ENCODE results near the gene PLCB4. TPM values are rescaled to one million over a fixed set of nuclear protein-coding genes. Genes with fewer than 3 reads are reported as not detected.

Gene PLCB4
- total and polyA plus RNA-seq, 8 donors = 0.56 to 9.3 (median 2.3) TPM

GRCh38 chr20:9177278-9177677, 108.4 kb downstream of the PLCB4 start:
- ATAC-seq = no peak
- TF ChIP-seq CTCF (IDR thresholded peaks at IDR 0.05) = no peak

GRCh38 chr20:9179193-9179802, 110.4 kb downstream of the PLCB4 start:
- TF ChIP-seq CTCF (IDR thresholded peaks at IDR 0.05) = no peak
- Histone ChIP-seq H3K36me3 (no peaks in the 10 kb centered on the region), H3K27ac (no peak overlapping the region), H3K9me3 (no peaks in the 10 kb centered on the region), H3K4me1 (no peaks in the 10 kb centered on the region), H3K27me3 (no peaks in the 10 kb centered on the region), H3K4me3 (no peak overlapping the region)
- whole genome bisulfite sequencing, 2 donors = 54 to 55% methylated on average over 1 of the region's 1 CpG
- FAIRE-seq (no peak), ATAC-seq (no peak), DNase-seq (no peak)
- intact Hi-C loops (cut with DNase I) = no loop called here

More at GRCh38 chr20:9177278-9177677, 108.4 kb downstream of the PLCB4 start:
- Histone ChIP-seq H3K27me3 (no peaks in the 10 kb centered on the region), H3K27ac (no peak overlapping the region), H3K36me3 (no peaks in the 10 kb centered on the region), H3K9me3 (no peaks in the 10 kb centered on the region), H3K4me3 (no peak overlapping the region), H3K4me1 (no peaks in the 10 kb centered on the region)
- intact Hi-C loops (cut with DNase I) = no loop called here
- no peak for DNase-seq
- WGBS, 2 donors = 78 to 80% methylated on average over 4 of the region's 4 CpGs
- no peak for FAIRE-seq

- intact Hi-C loops (cut with DNase I) = no loop called here
- Histone ChIP-seq H3K4me3 (no peak overlapping the region), H3K27me3 (no peaks in the 10 kb centered on the region), H3K9me3 (no peaks in the 10 kb centered on the region), H3K27ac (no peak overlapping the region), H3K36me3 (no peaks in the 10 kb centered on the region), H3K4me1 (no peaks in the 10 kb centered on the region)
- no peak for FAIRE-seq
- DNase-seq = no peak
- TF ChIP-seq CTCF (IDR thresholded peaks at IDR 0.05) = no peak
- no peak for ATAC-seq
Measured at GRCh38 chr20:9179867-9180266, 111.0 kb downstream of the PLCB4 start.

DNA sequence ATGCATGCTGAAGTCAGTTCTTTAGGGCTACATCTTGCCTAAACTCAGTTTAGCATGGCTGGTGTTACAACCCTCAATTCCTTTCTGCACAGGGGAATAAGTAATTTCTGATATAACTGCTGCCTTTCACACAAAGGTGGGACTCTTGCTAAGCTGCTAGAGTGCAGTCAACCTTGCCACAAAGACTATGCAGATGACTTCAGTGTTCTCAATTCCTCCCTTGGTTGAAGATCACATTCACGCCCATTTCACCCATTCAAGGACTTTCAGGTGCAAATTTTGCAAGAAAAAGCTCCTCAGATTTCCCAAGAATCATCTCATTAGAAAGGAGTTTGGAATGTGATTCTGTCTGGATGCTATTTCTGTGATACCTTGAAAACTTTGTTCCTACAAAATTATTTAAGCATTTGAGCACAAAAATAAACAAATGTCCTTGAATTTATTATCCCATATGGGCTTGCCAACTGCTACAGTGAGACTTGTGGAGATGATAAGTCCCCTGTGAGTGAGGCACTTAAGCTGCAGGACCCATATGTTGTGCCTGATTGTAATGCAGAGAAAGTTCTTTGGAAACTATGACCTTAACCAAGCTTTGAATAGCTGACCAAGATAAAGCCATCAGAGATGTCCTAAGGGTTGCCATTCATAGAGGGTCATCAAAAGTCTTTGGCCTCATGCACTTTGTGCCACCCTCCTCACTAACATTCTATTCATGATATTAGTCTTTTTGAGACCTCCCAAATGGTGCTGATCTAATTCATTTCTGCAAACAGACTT, 111.8 kb downstream of the PLCB4 start:
- FAIRE-seq (no peak), ATAC-seq (no peak), DNase-seq (no peak)
- no peak for TF ChIP-seq CTCF (IDR thresholded peaks at IDR 0.05)
- H3K27ac ChIP-seq = no peak overlapping the region
- no peaks in the 10 kb centered on the region for H3K4me1 ChIP-seq
- no peaks in the 10 kb centered on the region for H3K9me3 ChIP-seq
- WGBS, 2 donors = 73 to 83% methylated on average over 1 of the region's 1 CpG
- intact Hi-C loops (cut with DNase I) = no loop called here
- H3K4me3 ChIP-seq = no peak overlapping the region
- H3K36me3 ChIP-seq = no peaks in the 10 kb centered on the region
- H3K27me3 ChIP-seq = no peaks in the 10 kb centered on the region

- no peak overlapping the region for H3K27ac ChIP-seq
- 88 to 91% methylated on average over 6 of the region's 6 CpGs for WGBS, 2 donors
- DNase-seq (no peak), FAIRE-seq (no peak), ATAC-seq (no peak)
- H3K4me1 ChIP-seq = no peaks in the 10 kb centered on the region
- no peaks in the 10 kb centered on the region for H3K27me3 ChIP-seq
- H3K4me3 ChIP-seq = no peak overlapping the region
- intact Hi-C loops (cut with DNase I) = no loop called here
- no peaks in the 10 kb centered on the region for H3K9me3 ChIP-seq
- no peak for TF ChIP-seq CTCF (IDR thresholded peaks at IDR 0.05)
- no peaks in the 10 kb centered on the region for H3K36me3 ChIP-seq
Measured at GRCh38 chr20:9185511-9185910, 116.6 kb downstream of the PLCB4 start.

All from pancreas (tissue), 10 donors.